Fibroblast of the aortic adventitia (primary cell): ENCODE results near the gene DGCR2. TPM values are rescaled to one million over a fixed set of nuclear protein-coding genes. Genes with fewer than 3 reads are reported as not detected.

Source experiments
- DNase-seq: peaks from one replicate; pipeline ENCODE4 v3.0.0-alpha.2; 2010; ENCODE audit warnings: low read depth
- H3K4me3 ChIP-seq: 2 replicates; pipeline ENCODE4 v1.5.1; 2011; ENCODE audit warnings: low read depth, mild to moderate bottlenecking, control low read depth, low read length, moderate library complexity
- total RNA-seq: library from RNA; depleted of rRNA; stranded (reverse); fragments of >200 nt; gene quantifications from 2 replicates; pipeline ENCODE4 v1.2.3, GENCODE V29; 2012; ENCODE audit warnings: low replicate concordance
- TF ChIP-seq, protein P1 (sequence below): IDR thresholded peaks from 2 replicates; pipeline ENCODE4 v1.5.1; 2011; ENCODE audit warnings: mild to moderate bottlenecking, low read length, control low read depth, inconsistent platforms; ENCODE audit not compliant: insufficient read depth

Gene DGCR2
- total RNA-seq, 1 donor, result 29.2 TPM

DNA sequence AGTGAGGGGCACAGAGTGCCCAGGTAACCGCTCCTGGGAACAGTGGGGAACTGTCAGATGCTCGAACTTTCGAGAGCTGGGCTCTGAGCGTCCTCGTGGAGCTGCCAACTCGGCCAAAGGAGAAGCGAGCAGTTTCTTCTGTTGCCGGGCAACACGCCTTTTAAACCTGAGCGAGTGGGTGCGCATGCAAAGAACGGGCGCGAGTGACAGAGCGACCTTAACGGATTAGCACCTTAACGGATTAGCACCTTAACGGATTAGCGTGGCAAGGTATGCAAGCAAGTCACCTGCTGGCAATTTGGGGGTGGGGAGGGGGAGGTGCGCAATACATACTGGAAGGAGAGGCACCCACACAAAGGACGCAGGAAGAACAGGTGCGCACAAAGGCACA, 124.3 kb downstream of the DGCR2 start:
- TF ChIP-seq, protein P1, sequence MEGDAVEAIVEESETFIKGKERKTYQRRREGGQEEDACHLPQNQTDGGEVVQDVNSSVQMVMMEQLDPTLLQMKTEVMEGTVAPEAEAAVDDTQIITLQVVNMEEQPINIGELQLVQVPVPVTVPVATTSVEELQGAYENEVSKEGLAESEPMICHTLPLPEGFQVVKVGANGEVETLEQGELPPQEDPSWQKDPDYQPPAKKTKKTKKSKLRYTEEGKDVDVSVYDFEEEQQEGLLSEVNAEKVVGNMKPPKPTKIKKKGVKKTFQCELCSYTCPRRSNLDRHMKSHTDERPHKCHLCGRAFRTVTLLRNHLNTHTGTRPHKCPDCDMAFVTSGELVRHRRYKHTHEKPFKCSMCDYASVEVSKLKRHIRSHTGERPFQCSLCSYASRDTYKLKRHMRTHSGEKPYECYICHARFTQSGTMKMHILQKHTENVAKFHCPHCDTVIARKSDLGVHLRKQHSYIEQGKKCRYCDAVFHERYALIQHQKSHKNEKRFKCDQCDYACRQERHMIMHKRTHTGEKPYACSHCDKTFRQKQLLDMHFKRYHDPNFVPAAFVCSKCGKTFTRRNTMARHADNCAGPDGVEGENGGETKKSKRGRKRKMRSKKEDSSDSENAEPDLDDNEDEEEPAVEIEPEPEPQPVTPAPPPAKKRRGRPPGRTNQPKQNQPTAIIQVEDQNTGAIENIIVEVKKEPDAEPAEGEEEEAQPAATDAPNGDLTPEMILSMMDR, result no peak
- H3K4me3 ChIP-seq, result no peak overlapping the region
- no peak for DNase-seq

- TF ChIP-seq, protein P1, result no peak
- no peak for DNase-seq
- H3K4me3 ChIP-seq, result no peak overlapping the region
Measured at GRCh38 chr22:18997306-18997924, 124.8 kb downstream of the DGCR2 start.

GRCh38 chr22:18996376-18996900, 125.8 kb downstream of the DGCR2 start:
- TF ChIP-seq, protein P1, result no peak
- H3K4me3 ChIP-seq, result no peak overlapping the region

DNA sequence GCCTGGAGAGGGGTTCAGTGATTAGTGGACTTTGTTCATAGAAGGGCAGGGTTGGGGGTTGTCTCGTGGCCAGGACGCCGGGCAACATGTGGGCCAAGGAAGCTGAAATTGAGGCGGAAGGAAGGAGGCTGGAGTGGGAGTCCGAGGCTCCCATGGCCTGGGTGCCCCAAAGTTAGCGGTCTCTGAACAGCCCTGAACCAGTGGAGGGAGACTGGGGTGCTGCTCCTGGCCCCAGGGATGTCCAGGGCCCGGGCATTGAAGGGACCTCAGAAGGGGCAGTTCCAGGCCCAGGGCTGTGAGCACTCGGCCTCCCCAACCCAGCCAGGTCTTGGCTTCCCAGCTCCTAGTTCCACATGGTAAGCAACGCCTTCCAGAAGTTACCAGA, 126.9 kb downstream of the DGCR2 start:
- H3K4me3 ChIP-seq, result no peak overlapping the region
- DNase-seq, result no peak
- TF ChIP-seq, protein P1, result no peak

More at GRCh38 chr22:18996376-18996900, 125.8 kb downstream of the DGCR2 start:
- no peak for DNase-seq

- TF ChIP-seq, protein P1, result no peak
- no peak for DNase-seq
- no peak overlapping the region for H3K4me3 ChIP-seq
Measured at GRCh38 chr22:18994701-18995326, 127.4 kb downstream of the DGCR2 start.

DNA sequence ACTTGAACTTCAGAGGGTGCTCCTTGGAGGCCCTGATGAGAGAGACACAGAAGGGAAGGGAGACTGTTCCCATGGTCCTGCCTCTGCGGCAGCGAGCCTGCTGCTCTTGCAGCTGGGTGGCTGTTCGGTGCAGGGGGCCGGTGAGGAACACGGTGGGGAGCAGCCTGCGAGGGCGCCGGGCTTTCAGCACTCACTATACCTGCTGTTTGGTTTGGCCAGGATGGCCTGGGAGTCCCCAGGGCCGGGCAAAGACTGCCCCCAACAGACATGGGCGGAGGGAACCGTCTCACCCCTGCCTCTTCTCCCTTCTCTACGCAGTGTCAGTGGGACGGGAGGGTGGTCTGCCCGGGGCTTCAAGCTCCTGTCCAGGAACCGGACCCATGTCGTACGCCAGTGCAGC, 128.2 kb downstream of the DGCR2 start:
- no peak for DNase-seq
- TF ChIP-seq, protein P1, result no peak
- H3K4me3 ChIP-seq, result no peak overlapping the region
